Measurements from ENCODE around the gene SDHAF4.

GRCh38 chr6:70616728-70617260 lies 50.1 kb downstream of the SDHAF4 start:
- TF ChIP-seq RFX5 (IDR thresholded peaks at IDR 0.05; ENCODE audit: low read depth, low read length) (no peak), MAX (IDR thresholded peaks at IDR 0.05; ENCODE audit: low read depth, low read length) (no peak), POLR2A (IDR thresholded peaks at IDR 0.05; ENCODE audit: low read depth, low read length) (no peak), KDM1A (IDR thresholded peaks at IDR 0.05; ENCODE audit: borderline replicate concordance) (no peak), EP300 (IDR thresholded peaks at IDR 0.05; ENCODE audit: borderline replicate concordance in 1 of 2, control insufficient read depth in 1 of 2, low read depth in 2 of 2, low read length in 2 of 2) (no peak), CTCF (IDR thresholded peaks at IDR 0.05 in 2 of 3, conservative IDR thresholded peaks at IDR 0.05 in 1 of 3; ENCODE audit: control insufficient read depth in 2 of 3, extremely low read depth in 1 of 3, insufficient read depth in 1 of 3, low read depth in 3 of 3, low read length in 3 of 3) (no peak)
